Osteoblast (primary cell): ENCODE data around the gene ADGRG2. TPM values are rescaled to one million over a fixed set of nuclear protein-coding genes. Genes with fewer than 3 reads are reported as not detected.
"Not testable (repeated sequence)": the region's sequence is repeated elsewhere in the genome, so short reads cannot be mapped to it uniquely, and the experiment has no call there.

Experiments
- DNase-seq: peaks from one replicate; pipeline ENCODE4 v3.0.0; 2011; ENCODE audit warnings: low spot score, mixed read lengths; ENCODE audit not compliant: insufficient read length; ENCODE audit errors: missing footprints
- H2AFZ ChIP-seq: 2 replicates; pipeline ENCODE4 v1.6.0; 2011; ENCODE audit warnings: mild to moderate bottlenecking, low read length
- H3K27ac ChIP-seq: 2 replicates; pipeline ENCODE4 v1.5.1; 2011; ENCODE audit warnings: mild to moderate bottlenecking, low read depth, low read length, moderate library complexity
- H3K27me3 ChIP-seq: 2 replicates; pipeline ENCODE4 v1.6.0; 2012; ENCODE audit warnings: mild to moderate bottlenecking, control low read depth, inconsistent platforms, low read length, moderate library complexity; ENCODE audit not compliant: insufficient read depth
- H3K36me3 ChIP-seq: 2 replicates; pipeline ENCODE4 v1.5.1; 2011; ENCODE audit warnings: mild to moderate bottlenecking, low read length, control low read depth, moderate library complexity; ENCODE audit not compliant: insufficient read depth
- H3K4me1 ChIP-seq: 2 replicates; pipeline ENCODE4 v1.5.1; 2011; ENCODE audit warnings: mild to moderate bottlenecking, low read length, control low read depth, moderate library complexity; ENCODE audit not compliant: insufficient read depth
- H3K4me2 ChIP-seq: 2 replicates; pipeline ENCODE4 v1.6.0; 2011; ENCODE audit warnings: mild to moderate bottlenecking, low read length; ENCODE audit not compliant: insufficient read depth
- H3K4me3 ChIP-seq: fragments of 200-600 bp; sonication (generic); 3 replicates; pipeline ENCODE4 v1.5.1; 2012; ENCODE audit warnings: mild to moderate bottlenecking, low read length, inconsistent platforms; ENCODE audit not compliant: insufficient read depth
- H3K79me2 ChIP-seq: 2 replicates; pipeline ENCODE4 v1.6.0; 2012; ENCODE audit warnings: mild to moderate bottlenecking, low read length, control low read depth, inconsistent platforms; ENCODE audit not compliant: insufficient read depth
- H3K9me3 ChIP-seq: 2 replicates; pipeline ENCODE4 v1.5.1; 2011; ENCODE audit warnings: low read depth, low read length, control low read depth
- H4K20me1 ChIP-seq: 2 replicates; pipeline ENCODE4 v1.6.0; 2012; ENCODE audit warnings: mild to moderate bottlenecking, low read length, control low read depth; ENCODE audit not compliant: insufficient read depth
- CTCF ChIP-seq: IDR thresholded peaks from 2 replicates; pipeline ENCODE4 v1.5.1; 2011; ENCODE audit warnings: mild to moderate bottlenecking, low read depth, low read length, moderate library complexity; ENCODE audit errors: extremely low read depth
- total RNA-seq: library from RNA; depleted of rRNA; stranded (reverse); fragments of >200 nt; gene quantifications from 2 replicates; pipeline ENCODE4 v1.2.3, GENCODE V29; 2012

Gene ADGRG2
- total RNA-seq, 1 donor, result under 0.01 TPM

- H3K27ac ChIP-seq, result no peak overlapping the region
- H3K4me3 ChIP-seq, result no peak overlapping the region
- H3K9me3 ChIP-seq, result no peaks in the 10 kb centered on the region
- TF ChIP-seq CTCF, result peak; percentile 64
- no peaks in the 10 kb centered on the region for H3K36me3 ChIP-seq
- H3K27me3 ChIP-seq, result no peaks in the 10 kb centered on the region
- H3K4me2 ChIP-seq, result no peak overlapping the region
- H2AFZ ChIP-seq, result no peak overlapping the region
- H3K4me1 ChIP-seq, result no peaks in the 10 kb centered on the region
- no peaks in the 10 kb centered on the region for H4K20me1 ChIP-seq
- H3K79me2 ChIP-seq, result no peaks in the 10 kb centered on the region
- peak; percentile 59 for DNase-seq
Measured at GRCh38 chrX:19017271-19017670, 105.0 kb downstream of the ADGRG2 start.

GRCh38 chrX:19016614-19017013 lies 105.7 kb downstream of the ADGRG2 start:
- H3K27ac ChIP-seq, H3K27me3 ChIP-seq, H3K4me3 ChIP-seq, H3K4me2 ChIP-seq, H3K9me3 ChIP-seq, H3K36me3 ChIP-seq, DNase-seq, H3K79me2 ChIP-seq, H4K20me1 ChIP-seq, H3K4me1 ChIP-seq, H2AFZ ChIP-seq: not testable (repeated sequence)

- no peaks in the 10 kb centered on the region for H4K20me1 ChIP-seq
- TF ChIP-seq CTCF, result no peak
- H2AFZ ChIP-seq, result no peak overlapping the region
- H3K36me3 ChIP-seq, result no peaks in the 10 kb centered on the region
- no peaks in the 10 kb centered on the region for H3K9me3 ChIP-seq
- no peaks in the 10 kb centered on the region for H3K27me3 ChIP-seq
- DNase-seq, result no peak
- H3K4me1 ChIP-seq, result no peaks in the 10 kb centered on the region
- no peak overlapping the region for H3K4me2 ChIP-seq
- H3K79me2 ChIP-seq, result no peaks in the 10 kb centered on the region
- H3K4me3 ChIP-seq, result no peak overlapping the region
- no peak overlapping the region for H3K27ac ChIP-seq
Measured at GRCh38 chrX:19007868-19008267, 114.4 kb downstream of the ADGRG2 start.

- TF ChIP-seq CTCF, result no peak
- Histone ChIP-seq H4K20me1 (no peaks in the 10 kb centered on the region), H3K36me3 (no peaks in the 10 kb centered on the region), H3K9me3 (no peaks in the 10 kb centered on the region), H2AFZ (no peak overlapping the region), H3K79me2 (no peaks in the 10 kb centered on the region), H3K4me2 (no peak overlapping the region), H3K4me1 (no peaks in the 10 kb centered on the region), H3K27ac (no peak overlapping the region), H3K27me3 (no peaks in the 10 kb centered on the region), H3K4me3 (no peak overlapping the region)
- no peak for DNase-seq
Measured at GRCh38 chrX:19007011-19007410, 115.3 kb downstream of the ADGRG2 start.
